Left ventricle myocardium inferior (tissue), 1 donor: Measurements from ENCODE around the gene TOX2. TPM values are rescaled to one million over a fixed set of nuclear protein-coding genes. Genes with fewer than 3 reads are reported as not detected.

ENCODE experiments used
- DNase-seq: peaks from one replicate; pipeline ENCODE4 v3.0.0-alpha.2; 2020
- H3K27ac ChIP-seq: fragments of 200-600 bp; replicated peaks from 2 replicates; pipeline ENCODE4 v1.8.0; 2021
- H3K27me3 ChIP-seq: fragments of 200-600 bp; 2 replicates; pipeline ENCODE4 v1.8.0; 2021; ENCODE audit warnings: low read depth
- H3K36me3 ChIP-seq: fragments of 200-600 bp; 2 replicates; pipeline ENCODE4 v1.8.0; 2021
- H3K4me1 ChIP-seq: fragments of 200-600 bp; 2 replicates; pipeline ENCODE4 v1.8.0; 2021
- H3K4me3 ChIP-seq: fragments of 200-600 bp; 2 replicates; pipeline ENCODE4 v1.8.0; 2021; ENCODE audit warnings: mild to moderate bottlenecking, moderate library complexity
- H3K9me3 ChIP-seq: fragments of 200-600 bp; replicated peaks from 2 replicates; pipeline ENCODE4 v1.8.0; 2021
- intact Hi-C: fragments of 100-400 bp; cut with micrococcal nuclease; formaldehyde crosslinking; loops from one replicate; pipeline ENCODE4 v1.11.0; 2022
- total RNA-seq: library from RNA; stranded (reverse); fragmentation: NEBNext Ultra II Directional; extraction: Animal tissue kit (Norgen Biotek cat#: 25700); gene quantifications from one replicate; pipeline ENCODE4 v1.2.1, GENCODE V29; 2021
- TF ChIP-seq, protein P1 (sequence below): fragments of 200-600 bp; IDR thresholded peaks from 2 replicates; pipeline ENCODE4 v1.8.0; 2021; ENCODE audit warnings: antibody characterized with exemption, mild to moderate bottlenecking, borderline replicate concordance
- donor health status: DM: no; HTN: yes; CAD: no; lungs with severe emphysema.

Gene TOX2
- total RNA-seq, 1 donor from 2014 or later = 0.30 TPM

DNA sequence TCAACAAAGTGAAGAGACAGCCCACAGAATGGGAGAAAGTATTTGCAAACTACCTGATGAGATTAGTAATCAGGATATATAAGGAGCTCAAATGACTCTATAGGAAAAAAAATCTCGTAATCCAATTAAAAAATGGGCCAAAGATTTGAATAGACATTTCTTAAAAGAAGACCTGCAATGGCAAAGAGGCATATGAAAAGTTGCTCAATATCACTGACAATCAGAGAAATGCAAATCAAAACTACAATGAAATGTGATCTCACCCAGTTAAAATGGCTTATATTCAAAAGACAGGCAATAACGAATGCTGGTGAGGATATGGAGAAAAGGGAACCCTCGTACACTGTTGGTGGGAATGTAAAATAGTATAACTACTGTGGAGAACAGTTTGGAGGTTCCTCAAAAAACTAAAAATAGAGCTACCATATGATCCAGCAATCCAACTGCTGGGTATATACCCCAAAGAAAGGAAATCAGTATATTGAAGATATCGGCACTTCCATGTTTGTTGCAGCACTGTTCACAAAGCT, 65.0 kb downstream of the TOX2 start:
- intact Hi-C loops = no loop called here
- DNase-seq = no peak
- Histone ChIP-seq H3K27ac (no peak overlapping the region), H3K9me3 (no peaks in the 10 kb centered on the region), H3K27me3 (no peaks in the 10 kb centered on the region), H3K36me3 (no peaks in the 10 kb centered on the region), H3K4me1 (no peaks in the 10 kb centered on the region), H3K4me3 (no peak overlapping the region)
- TF ChIP-seq, protein P1, sequence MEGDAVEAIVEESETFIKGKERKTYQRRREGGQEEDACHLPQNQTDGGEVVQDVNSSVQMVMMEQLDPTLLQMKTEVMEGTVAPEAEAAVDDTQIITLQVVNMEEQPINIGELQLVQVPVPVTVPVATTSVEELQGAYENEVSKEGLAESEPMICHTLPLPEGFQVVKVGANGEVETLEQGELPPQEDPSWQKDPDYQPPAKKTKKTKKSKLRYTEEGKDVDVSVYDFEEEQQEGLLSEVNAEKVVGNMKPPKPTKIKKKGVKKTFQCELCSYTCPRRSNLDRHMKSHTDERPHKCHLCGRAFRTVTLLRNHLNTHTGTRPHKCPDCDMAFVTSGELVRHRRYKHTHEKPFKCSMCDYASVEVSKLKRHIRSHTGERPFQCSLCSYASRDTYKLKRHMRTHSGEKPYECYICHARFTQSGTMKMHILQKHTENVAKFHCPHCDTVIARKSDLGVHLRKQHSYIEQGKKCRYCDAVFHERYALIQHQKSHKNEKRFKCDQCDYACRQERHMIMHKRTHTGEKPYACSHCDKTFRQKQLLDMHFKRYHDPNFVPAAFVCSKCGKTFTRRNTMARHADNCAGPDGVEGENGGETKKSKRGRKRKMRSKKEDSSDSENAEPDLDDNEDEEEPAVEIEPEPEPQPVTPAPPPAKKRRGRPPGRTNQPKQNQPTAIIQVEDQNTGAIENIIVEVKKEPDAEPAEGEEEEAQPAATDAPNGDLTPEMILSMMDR = no peak

DNA sequence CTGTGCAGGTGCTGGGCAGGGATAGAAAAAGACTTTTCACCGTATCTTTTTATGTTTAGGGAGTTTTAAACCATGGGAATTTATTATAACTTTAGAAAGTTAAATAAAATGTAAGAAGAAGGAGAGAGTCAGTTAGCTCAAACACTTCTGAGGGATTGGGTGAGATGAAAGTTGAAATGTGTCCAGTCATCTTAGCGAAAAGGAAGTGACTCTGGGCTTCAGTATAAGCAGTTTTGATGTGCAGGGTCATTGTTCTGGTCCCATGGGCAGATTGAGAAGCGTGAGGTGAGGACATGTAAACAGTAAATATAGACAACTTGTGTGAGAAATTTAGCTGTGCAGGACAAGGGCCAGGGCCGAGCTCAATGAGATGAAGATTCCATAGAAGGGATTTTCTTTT, 66.9 kb downstream of the TOX2 start:
- intact Hi-C loops = no loop called here
- H3K27me3 ChIP-seq = no peaks in the 10 kb centered on the region
- no peaks in the 10 kb centered on the region for H3K9me3 ChIP-seq
- no peaks in the 10 kb centered on the region for H3K4me1 ChIP-seq
- DNase-seq = no peak
- no peaks in the 10 kb centered on the region for H3K36me3 ChIP-seq
- H3K4me3 ChIP-seq = no peak overlapping the region
- TF ChIP-seq, protein P1 = no peak
- no peak overlapping the region for H3K27ac ChIP-seq

DNA sequence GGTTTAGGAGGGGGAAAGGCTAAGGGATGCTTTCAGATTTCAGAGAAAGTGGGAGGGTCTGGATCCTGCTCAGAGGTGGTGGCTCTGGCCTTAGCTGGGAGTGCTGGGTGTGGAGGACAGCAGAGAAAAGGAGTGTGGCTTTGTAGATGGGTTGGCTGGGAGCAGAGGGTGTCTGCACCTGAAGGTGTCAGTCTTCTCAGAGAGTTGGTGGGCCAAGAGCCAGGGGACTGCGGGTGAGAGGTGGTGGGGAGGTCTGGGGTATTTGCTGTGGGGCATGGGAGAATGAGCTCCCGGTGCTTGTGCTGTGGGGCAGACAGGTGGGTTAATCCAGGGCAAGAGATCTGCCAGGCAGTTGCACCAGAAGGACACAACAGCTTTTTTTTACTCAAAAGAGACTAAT, 67.4 kb downstream of the TOX2 start:
- TF ChIP-seq, protein P1 = no peak
- Histone ChIP-seq H3K27ac (no peak overlapping the region), H3K4me1 (no peaks in the 10 kb centered on the region), H3K36me3 (no peaks in the 10 kb centered on the region), H3K9me3 (no peaks in the 10 kb centered on the region), H3K27me3 (no peaks in the 10 kb centered on the region), H3K4me3 (no peak overlapping the region)
- no peak for DNase-seq
- intact Hi-C loops = no loop called here

DNA sequence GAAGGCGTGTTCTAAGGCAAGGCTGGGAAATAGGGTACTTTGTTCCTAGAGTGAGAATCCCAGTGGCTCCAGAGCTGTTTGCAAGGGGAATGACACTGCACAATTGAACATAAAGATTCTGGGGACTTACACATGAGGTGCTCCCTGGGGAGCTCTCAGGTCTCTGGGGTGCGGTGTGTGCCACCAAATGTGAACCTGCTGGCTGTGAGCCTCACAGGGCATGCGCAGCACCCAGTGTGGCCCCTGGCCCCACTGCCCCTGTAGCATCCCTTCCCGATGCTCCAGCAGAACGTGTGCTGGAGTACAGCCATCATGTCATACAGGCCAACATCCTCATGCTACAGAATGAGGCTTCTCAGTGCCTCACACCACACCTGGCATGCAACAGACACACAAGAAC, 68.2 kb downstream of the TOX2 start:
- Histone ChIP-seq H3K36me3 (no peaks in the 10 kb centered on the region), H3K4me1 (no peaks in the 10 kb centered on the region), H3K27ac (no peak overlapping the region), H3K9me3 (no peaks in the 10 kb centered on the region), H3K4me3 (no peak overlapping the region), H3K27me3 (no peaks in the 10 kb centered on the region)
- DNase-seq = no peak
- intact Hi-C loops = no loop called here
- TF ChIP-seq, protein P1 = no peak

DNA sequence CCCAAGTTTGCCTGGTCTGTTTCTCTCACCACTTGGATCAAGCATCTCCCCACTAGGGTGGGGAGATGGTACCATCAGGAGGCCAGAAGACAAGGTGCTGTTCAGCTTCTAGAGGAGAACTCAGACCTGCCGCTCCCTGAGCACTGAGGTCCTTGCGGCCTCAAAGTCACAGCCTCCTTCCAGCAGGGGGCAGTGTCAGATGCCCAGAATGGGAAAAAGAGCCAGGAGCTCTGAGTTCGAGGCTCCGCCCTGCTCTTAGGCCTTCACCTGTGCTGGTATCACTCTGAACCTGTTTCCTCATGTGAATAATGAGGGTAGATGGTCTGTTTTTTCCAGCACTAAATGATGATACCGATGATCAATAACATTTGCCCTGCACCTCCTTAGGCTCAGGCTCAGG, 68.7 kb downstream of the TOX2 start:
- no peak overlapping the region for H3K27ac ChIP-seq
- H3K27me3 ChIP-seq = no peaks in the 10 kb centered on the region

More for the DNA sequence above, 68.7 kb downstream of the TOX2 start:
- no peaks in the 10 kb centered on the region for H3K9me3 ChIP-seq
- TF ChIP-seq, protein P1 = peak; percentile 29
- intact Hi-C loops = no loop called here
- no peaks in the 10 kb centered on the region for H3K4me1 ChIP-seq
- no peak overlapping the region for H3K4me3 ChIP-seq
- no peaks in the 10 kb centered on the region for H3K36me3 ChIP-seq
- DNase-seq = no peak
